HCT116 (cell line): Measurements from ENCODE around the gene MAGEB6.

Experiments used
- CBX3 ChIP-seq: IDR thresholded peaks from 2 replicates; pipeline ENCODE4 v1.6.1; 2012; ENCODE audit warnings: low read depth
- FOSL1 ChIP-seq: IDR thresholded peaks from 2 replicates; pipeline ENCODE4 v1.6.1; 2012; ENCODE audit warnings: low read depth
- POLR2A ChIP-seq: IDR thresholded peaks from 2 replicates; pipeline ENCODE4 v1.7.0; 2011; ENCODE audit warnings: borderline replicate concordance; ENCODE audit not compliant: insufficient read depth, insufficient read length; ENCODE audit errors: extremely low read depth
- POLR2AphosphoS5 ChIP-seq: IDR thresholded peaks from 2 replicates; pipeline ENCODE4 v1.6.1; 2011; ENCODE audit warnings: mild to moderate bottlenecking, low read depth, low read length, moderate library complexity
- SP1 ChIP-seq: IDR thresholded peaks from 2 replicates; pipeline ENCODE4 v1.6.1; 2012; ENCODE audit warnings: low read depth
- TF ChIP-seq, protein P1 (sequence below), 3 experiments: fragments of 200-600 bp in 1 of 3; sonication (generic) in 1 of 3; IDR thresholded peaks in 2 of 3; conservative IDR thresholded peaks in 1 of 3; 2 replicates each; pipeline ENCODE4 v1.5.1; 2012 to 2017; ENCODE audit warnings: low read depth in 2 of 3, low read length in 2 of 3, antibody characterized with exemption in 1 of 3, borderline replicate concordance in 1 of 3, control low read depth in 1 of 3, mild to moderate bottlenecking in 1 of 3, mixed read lengths in 1 of 3, mixed run types in 1 of 3, moderate library complexity in 1 of 3; ENCODE audit not compliant: insufficient read depth in 1 of 3

DNA sequence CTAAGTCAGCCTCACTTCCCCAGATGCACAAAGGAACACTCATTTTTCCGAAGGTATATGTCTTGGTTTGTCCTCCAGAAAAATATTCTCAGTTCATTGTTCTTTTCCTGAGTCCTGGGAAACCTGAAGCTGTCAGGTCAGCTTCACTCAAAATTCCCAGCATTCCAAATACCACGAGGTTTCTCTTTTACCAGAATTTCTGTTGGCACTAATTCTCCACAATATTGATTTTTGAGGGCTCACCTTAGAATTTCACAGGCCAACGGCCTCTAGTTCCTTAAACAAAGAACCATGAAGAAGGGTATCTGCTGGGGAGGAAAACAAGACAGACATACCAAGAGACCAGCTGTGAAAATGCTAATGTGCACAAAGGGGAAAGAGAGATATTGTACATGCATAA is 15.8 kb downstream of the MAGEB6 start:
- TF ChIP-seq SP1 = no peak
- no peak for TF ChIP-seq POLR2AphosphoS5
- TF ChIP-seq, protein P1, sequence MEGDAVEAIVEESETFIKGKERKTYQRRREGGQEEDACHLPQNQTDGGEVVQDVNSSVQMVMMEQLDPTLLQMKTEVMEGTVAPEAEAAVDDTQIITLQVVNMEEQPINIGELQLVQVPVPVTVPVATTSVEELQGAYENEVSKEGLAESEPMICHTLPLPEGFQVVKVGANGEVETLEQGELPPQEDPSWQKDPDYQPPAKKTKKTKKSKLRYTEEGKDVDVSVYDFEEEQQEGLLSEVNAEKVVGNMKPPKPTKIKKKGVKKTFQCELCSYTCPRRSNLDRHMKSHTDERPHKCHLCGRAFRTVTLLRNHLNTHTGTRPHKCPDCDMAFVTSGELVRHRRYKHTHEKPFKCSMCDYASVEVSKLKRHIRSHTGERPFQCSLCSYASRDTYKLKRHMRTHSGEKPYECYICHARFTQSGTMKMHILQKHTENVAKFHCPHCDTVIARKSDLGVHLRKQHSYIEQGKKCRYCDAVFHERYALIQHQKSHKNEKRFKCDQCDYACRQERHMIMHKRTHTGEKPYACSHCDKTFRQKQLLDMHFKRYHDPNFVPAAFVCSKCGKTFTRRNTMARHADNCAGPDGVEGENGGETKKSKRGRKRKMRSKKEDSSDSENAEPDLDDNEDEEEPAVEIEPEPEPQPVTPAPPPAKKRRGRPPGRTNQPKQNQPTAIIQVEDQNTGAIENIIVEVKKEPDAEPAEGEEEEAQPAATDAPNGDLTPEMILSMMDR (IDR thresholded peaks at IDR 0.05 in 2 of 3, conservative IDR thresholded peaks at IDR 0.05 in 1 of 3; ENCODE audit: borderline replicate concordance in 1 of 3, insufficient read depth in 1 of 3, low read depth in 2 of 3, low read length in 2 of 3) = no peak
- no peak for TF ChIP-seq CBX3
- TF ChIP-seq POLR2A = no peak
- TF ChIP-seq FOSL1 = no peak
